ENCODE results near the gene MEGF11. TPM values are rescaled to one million over a fixed set of nuclear protein-coding genes. Genes with fewer than 3 reads are reported as not detected.
"Not testable (repeated sequence)": the region's sequence is repeated elsewhere in the genome, so short reads cannot be mapped to it uniquely, and the experiment has no call there.

MEGF11 gene
- total and polyA plus RNA-seq, 8 donors, result 2.6 to 17.4 (median 9.9) TPM; not detected in 1

- TF ChIP-seq CTCF (IDR thresholded peaks at IDR 0.05), result no peak
- intact Hi-C loops (cut with DNase I), result no loop called here
- H3K27ac ChIP-seq, result peak overlapping the region in 1 of 2 donors; percentile 91
- H3K9me3 ChIP-seq, result no peaks in the 10 kb centered on the region
- no peak for ATAC-seq
- H3K4me1 ChIP-seq, result peaks cover 5 to 57% of the 10 kb centered on the region in 2 donors
- no peak overlapping the region for H3K4me3 ChIP-seq
- no peak for DNase-seq
- H3K27me3 ChIP-seq, result no peaks in the 10 kb centered on the region
- H3K36me3 ChIP-seq, result peaks cover 0 to 34% of the 10 kb centered on the region in 2 donors
Observed at GRCh38 chr15:65873256-65873655, 380.3 kb downstream of the MEGF11 start.

GRCh38 chr15:65872596-65872995 is 381.0 kb downstream of the MEGF11 start:
- peaks cover 0 to 27% of the 10 kb centered on the region in 2 donors for H3K36me3 ChIP-seq
- H3K4me3 ChIP-seq; H3K9me3 ChIP-seq; ATAC-seq; intact Hi-C loops (cut with DNase I); DNase-seq; H3K27me3 ChIP-seq: not testable (repeated sequence)
- peak overlapping the region; percentile 11 to 91 for H3K27ac ChIP-seq
- peaks cover 5 to 57% of the 10 kb centered on the region in 2 donors for H3K4me1 ChIP-seq

- DNase-seq; intact Hi-C loops (cut with DNase I); H3K9me3 ChIP-seq; H3K27me3 ChIP-seq; ATAC-seq: not testable (repeated sequence)
- Histone ChIP-seq H3K4me3 (peak overlapping the region in 1 of 2 donors; percentile 99), H3K36me3 (peaks cover 0 to 20% of the 10 kb centered on the region in 2 donors), H3K4me1 (peaks cover 5 to 57% of the 10 kb centered on the region in 2 donors), H3K27ac (peak overlapping the region; percentile 91 to 95)
Observed at GRCh38 chr15:65871886-65872285, 381.7 kb downstream of the MEGF11 start.

- no peaks in the 10 kb centered on the region for H3K9me3 ChIP-seq
- peak in 2 of 4 donors; percentile 24 to 31 for DNase-seq
- intact Hi-C loops (cut with DNase I), result no loop called here
- H3K4me1 ChIP-seq, result peaks cover 5 to 57% of the 10 kb centered on the region in 2 donors
- peak; percentile 45 for ATAC-seq
- H3K27me3 ChIP-seq, result no peaks in the 10 kb centered on the region
- H3K27ac ChIP-seq, result peak overlapping the region; percentile 91 to 95
- TF ChIP-seq CTCF (IDR thresholded peaks at IDR 0.05), result no peak
- H3K4me3 ChIP-seq, result peak overlapping the region; percentile 94 to 99
- peaks cover 0 to 13% of the 10 kb centered on the region in 2 donors for H3K36me3 ChIP-seq
Observed at GRCh38 chr15:65870889-65871533, 382.5 kb downstream of the MEGF11 start.

- peak overlapping the region; percentile 94 to 99 for H3K4me3 ChIP-seq
- no peak for TF ChIP-seq CTCF (IDR thresholded peaks at IDR 0.05)
- DNase-seq (peak in 3 of 4 donors; percentile 28 to 51 (median 45)), ATAC-seq (peak; percentile 45)
- H3K27me3 ChIP-seq, result no peaks in the 10 kb centered on the region
- intact Hi-C loops (cut with DNase I), result no loop called here
- peaks cover 5 to 53% of the 10 kb centered on the region in 2 donors for H3K4me1 ChIP-seq
- H3K36me3 ChIP-seq, result peaks cover 0 to 13% of the 10 kb centered on the region in 2 donors
- H3K27ac ChIP-seq, result peak overlapping the region; percentile 91 to 95
- H3K9me3 ChIP-seq, result no peaks in the 10 kb centered on the region
Observed at GRCh38 chr15:65869954-65870871, 383.3 kb downstream of the MEGF11 start.

All from left lung (tissue), 10 donors.